Nephron (organoid): ENCODE measurements around the gene HS6ST1.

Source experiments
- H3K27ac Mint-ChIP-seq, 3 experiments: 2 replicates each; pipeline ENCODE4 v1.8.0; 2020; ENCODE audit warnings: mixed read lengths in 3 of 3, mild to moderate bottlenecking in 2 of 3, moderate library complexity in 1 of 3
- H3K27me3 Mint-ChIP-seq: 2 replicates; pipeline ENCODE4 v1.8.0; 2021; ENCODE audit warnings: low read depth, mild to moderate bottlenecking, moderate library complexity, mixed read lengths
- H3K36me3 Mint-ChIP-seq: 2 replicates; pipeline ENCODE4 v1.8.0; 2020; ENCODE audit warnings: low read depth, mixed read lengths
- H3K4me1 Mint-ChIP-seq: 2 replicates; pipeline ENCODE4 v1.8.0; 2020; ENCODE audit warnings: mixed read lengths
- H3K4me3 Mint-ChIP-seq, 3 experiments: 2 replicates each; pipeline ENCODE4 v1.8.0; 2020; ENCODE audit warnings: mild to moderate bottlenecking in 3 of 3, mixed read lengths in 3 of 3, moderate library complexity in 2 of 3
- H3K9me3 Mint-ChIP-seq: 2 replicates; pipeline ENCODE4 v1.8.0; 2020; ENCODE audit warnings: mixed read lengths
- TF ChIP-seq, protein P1 (sequence below), 3 experiments: fragments of 200-600 bp; sonication (generic); IDR thresholded peaks; one replicate each; pipeline ENCODE4 v1.5.0; 2021; ENCODE audit warnings: antibody characterized with exemption in 3 of 3; ENCODE audit not compliant: unreplicated experiment in 3 of 3

Gene HS6ST1, protein sequence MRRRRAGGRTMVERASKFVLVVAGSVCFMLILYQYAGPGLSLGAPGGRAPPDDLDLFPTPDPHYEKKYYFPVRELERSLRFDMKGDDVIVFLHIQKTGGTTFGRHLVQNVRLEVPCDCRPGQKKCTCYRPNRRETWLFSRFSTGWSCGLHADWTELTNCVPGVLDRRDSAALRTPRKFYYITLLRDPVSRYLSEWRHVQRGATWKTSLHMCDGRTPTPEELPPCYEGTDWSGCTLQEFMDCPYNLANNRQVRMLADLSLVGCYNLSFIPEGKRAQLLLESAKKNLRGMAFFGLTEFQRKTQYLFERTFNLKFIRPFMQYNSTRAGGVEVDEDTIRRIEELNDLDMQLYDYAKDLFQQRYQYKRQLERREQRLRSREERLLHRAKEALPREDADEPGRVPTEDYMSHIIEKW

DNA sequence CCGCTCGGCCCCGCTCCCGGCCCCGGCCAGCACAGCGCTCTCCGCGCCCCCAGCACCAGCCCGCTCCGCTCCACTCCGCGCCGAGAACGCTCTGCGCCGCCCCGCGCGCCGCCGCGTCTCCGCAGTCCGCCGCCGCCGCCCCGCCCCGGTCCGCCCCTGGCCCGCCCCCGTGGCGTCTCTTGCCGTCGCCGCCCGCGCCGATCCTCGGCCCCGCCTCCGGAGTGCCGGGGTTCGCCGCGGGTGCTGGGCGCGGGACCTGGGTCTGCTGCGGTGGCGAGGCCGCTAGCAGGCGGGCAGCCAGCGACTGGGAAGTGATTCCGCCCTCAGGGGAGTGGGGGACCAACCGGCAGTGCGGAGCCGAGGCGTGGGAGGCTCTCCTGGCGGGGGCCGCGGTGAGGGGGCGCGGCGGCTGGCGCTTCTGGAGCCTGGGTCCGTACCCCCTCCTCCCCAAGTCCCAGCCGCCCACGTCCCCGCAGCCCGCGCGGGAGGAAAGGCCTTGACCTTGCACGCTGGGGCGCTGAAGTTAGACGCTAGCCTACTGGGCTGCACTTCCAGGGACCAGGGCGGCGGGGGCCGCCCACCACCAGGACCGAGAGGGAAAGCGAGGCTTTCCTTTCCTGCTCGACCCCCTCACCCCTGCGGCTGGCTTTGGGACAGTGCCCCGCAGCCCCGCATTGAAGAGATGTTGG lies at the start of gene HS6ST1:
Gene HS6ST1, minus strand, starts transcription at position 93 of the 689 bp plus-strand sequence. CDS start 305 bp downstream, outside the sequence.
- peak within 1 kb of the TSS in 1 of 3 experiments; percentile 83 for H3K27ac Mint-ChIP-seq
- TF ChIP-seq, protein P1, sequence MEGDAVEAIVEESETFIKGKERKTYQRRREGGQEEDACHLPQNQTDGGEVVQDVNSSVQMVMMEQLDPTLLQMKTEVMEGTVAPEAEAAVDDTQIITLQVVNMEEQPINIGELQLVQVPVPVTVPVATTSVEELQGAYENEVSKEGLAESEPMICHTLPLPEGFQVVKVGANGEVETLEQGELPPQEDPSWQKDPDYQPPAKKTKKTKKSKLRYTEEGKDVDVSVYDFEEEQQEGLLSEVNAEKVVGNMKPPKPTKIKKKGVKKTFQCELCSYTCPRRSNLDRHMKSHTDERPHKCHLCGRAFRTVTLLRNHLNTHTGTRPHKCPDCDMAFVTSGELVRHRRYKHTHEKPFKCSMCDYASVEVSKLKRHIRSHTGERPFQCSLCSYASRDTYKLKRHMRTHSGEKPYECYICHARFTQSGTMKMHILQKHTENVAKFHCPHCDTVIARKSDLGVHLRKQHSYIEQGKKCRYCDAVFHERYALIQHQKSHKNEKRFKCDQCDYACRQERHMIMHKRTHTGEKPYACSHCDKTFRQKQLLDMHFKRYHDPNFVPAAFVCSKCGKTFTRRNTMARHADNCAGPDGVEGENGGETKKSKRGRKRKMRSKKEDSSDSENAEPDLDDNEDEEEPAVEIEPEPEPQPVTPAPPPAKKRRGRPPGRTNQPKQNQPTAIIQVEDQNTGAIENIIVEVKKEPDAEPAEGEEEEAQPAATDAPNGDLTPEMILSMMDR (IDR thresholded peaks at IDR 0.05; ENCODE audit: unreplicated experiment in 3 of 3): no peak
- peaks cover 36% of the 10 kb centered on the region for H3K4me1 Mint-ChIP-seq
- peaks cover 4% of the 10 kb centered on the region for H3K36me3 Mint-ChIP-seq
- H3K9me3 Mint-ChIP-seq: no peaks in the 10 kb centered on the region
- peaks cover 5% of the 10 kb centered on the region for H3K27me3 Mint-ChIP-seq
- peak within 1 kb of the TSS; percentile 86 to 91 (median 91) for H3K4me3 Mint-ChIP-seq

DNA sequence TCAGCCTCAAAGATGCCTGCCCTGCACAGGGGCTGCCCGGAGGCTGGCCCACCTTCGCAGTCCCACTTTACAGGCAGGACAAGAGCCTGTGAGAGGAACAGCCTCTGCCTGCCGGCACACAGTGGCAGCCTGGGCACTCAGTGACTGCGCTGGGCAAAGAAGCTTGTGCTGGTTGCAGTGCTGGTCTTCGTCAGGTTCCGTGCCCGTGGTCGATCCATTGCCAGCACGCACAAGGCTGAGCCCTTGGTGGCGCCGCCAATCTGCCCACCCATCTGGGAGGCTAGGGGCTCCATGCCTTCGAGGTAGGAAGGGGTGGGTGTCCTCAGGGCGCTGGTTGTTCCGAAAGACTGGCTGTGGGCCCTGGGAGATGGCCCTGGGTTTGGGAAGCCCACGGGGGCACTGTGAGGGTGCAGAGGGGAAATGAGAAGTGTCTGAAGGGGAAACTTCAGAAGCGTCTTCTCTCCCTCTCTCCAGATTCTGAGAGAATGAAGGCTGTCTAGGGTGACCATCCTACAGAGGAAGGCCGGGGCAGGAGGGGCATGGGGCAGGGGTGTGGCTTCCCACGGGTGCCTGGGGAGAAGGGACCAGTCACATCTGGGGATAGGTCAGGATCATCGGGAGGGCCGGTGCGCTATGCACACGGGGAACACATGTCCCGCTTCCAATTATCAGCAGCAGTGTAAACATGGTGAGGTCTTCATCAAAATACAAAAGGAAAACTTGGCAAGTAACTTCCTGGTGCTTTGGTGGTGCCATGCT lies 49.1 kb upstream of the HS6ST1 start:
- H3K4me3 Mint-ChIP-seq: no peak overlapping the region
- H3K36me3 Mint-ChIP-seq: no peaks in the 10 kb centered on the region
- peak overlapping the region; percentile 76 to 95 (median 91) for H3K27ac Mint-ChIP-seq
- peaks cover 23% of the 10 kb centered on the region for H3K27me3 Mint-ChIP-seq
- TF ChIP-seq, protein P1 (IDR thresholded peaks at IDR 0.05; ENCODE audit: unreplicated experiment in 3 of 3): no peak
- H3K4me1 Mint-ChIP-seq: peaks cover 74% of the 10 kb centered on the region
- H3K9me3 Mint-ChIP-seq: no peaks in the 10 kb centered on the region

DNA sequence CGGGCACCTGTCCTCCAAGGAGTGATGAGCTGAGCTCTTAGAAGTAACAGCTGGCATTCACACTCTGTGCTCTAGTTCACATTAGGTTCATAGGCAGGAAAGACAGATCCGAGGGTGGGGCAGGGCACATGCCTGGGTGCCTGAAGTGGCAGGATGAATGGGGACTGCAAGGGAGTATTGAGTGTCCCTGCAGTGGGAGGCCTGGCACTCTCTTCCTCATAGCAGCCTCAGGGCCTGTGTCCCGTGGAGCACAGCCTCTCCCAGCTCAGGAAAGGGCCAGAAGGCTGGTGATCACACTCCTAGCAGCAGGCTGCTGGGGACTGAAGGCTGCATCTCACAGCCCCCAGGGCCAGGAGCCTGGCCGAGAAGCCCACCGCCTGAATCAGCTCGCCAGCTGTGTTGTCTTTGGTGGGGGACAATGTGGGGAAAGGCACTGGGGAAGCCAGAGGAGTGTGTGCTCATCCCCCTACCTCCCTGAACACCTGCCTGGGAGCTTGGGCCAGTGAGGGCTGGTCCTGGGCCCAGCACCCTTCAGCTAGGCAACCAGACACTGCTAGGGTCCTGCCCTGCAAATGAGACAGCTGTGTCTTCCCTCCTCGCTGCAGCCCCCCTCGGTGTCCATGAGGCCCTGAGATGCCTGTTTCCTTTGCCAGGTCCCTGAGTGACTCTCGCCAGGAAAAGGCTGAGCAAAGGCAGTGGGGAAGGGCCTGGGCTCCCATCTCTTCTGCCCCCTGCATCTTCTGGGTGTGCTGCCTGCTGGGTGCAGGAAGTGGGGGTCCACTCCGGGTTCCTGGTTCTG lies 48.2 kb upstream of the HS6ST1 start:
- H3K27ac Mint-ChIP-seq: peak overlapping the region in 2 of 3 experiments; percentile 65 to 82
- H3K9me3 Mint-ChIP-seq: no peaks in the 10 kb centered on the region
- TF ChIP-seq, protein P1 (IDR thresholded peaks at IDR 0.05; ENCODE audit: unreplicated experiment in 3 of 3): no peak
- peaks cover 14% of the 10 kb centered on the region for H3K27me3 Mint-ChIP-seq
- peaks cover 75% of the 10 kb centered on the region for H3K4me1 Mint-ChIP-seq
- no peak overlapping the region for H3K4me3 Mint-ChIP-seq
- H3K36me3 Mint-ChIP-seq: no peaks in the 10 kb centered on the region

DNA sequence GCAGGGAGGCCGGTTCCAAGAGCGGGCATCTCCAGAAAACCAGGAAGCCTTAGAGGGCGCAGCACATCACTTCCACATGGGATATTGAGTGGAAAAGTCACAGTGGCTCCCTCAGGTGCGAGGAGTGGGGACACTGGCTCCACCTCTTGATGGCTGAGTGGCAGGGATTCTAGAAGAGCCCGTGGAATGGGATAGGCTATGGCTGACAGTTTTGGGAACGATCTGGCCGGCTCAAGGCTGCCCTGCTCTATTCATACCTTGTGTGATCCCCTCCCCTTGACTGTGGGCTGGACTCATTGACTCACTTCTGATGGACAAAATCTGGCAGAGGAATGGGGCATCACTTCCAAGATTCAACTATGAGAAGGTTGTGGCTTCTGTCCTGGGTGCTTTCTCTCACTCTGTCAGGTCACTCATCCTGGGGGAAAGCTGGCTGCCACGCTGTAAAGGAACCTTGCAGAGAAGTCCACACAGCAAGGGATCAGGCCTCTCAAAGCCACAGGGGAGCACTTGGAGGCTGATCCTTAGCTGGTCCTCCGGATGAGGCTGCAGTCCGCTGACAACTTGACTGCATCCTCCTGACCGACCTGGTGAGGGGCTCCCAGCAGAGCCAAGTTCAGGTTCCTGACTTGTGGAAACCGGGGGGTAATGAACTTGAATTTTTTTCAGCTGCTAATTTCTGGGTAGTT lies 46.7 kb upstream of the HS6ST1 start:
- Mint-ChIP-seq H3K36me3 (no peaks in the 10 kb centered on the region), H3K4me3 (no peak overlapping the region), H3K9me3 (no peaks in the 10 kb centered on the region), H3K27ac (peak overlapping the region; percentile 27 to 60 (median 34)), H3K4me1 (peaks cover 80% of the 10 kb centered on the region), H3K27me3 (peaks cover 9% of the 10 kb centered on the region)
- TF ChIP-seq, protein P1 (IDR thresholded peaks at IDR 0.05; ENCODE audit: unreplicated experiment in 3 of 3): no peak

DNA sequence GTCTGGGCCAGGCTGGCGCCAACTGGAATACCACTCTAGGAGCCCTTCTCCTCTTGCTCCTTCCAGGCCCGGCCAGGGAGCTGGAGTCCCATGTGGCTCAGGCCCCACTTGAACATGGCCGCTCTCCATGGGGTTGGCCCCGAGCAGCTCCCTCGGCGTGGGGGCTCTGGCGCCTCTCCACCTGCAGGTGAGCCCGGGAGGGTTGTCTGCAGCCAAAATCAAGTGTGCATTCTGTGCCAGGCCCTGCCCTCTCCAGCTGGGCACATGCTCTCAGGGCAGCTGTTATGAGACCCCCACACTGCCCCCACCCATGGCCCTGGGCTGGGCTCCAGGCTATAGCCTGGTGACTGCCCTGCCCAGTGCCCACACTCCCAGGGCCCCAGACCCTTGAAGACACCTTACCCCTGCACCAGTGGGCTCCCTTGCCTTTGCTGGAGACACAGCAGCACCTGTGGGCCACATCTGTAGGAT lies 45.8 kb upstream of the HS6ST1 start:
- TF ChIP-seq, protein P1 (IDR thresholded peaks at IDR 0.05; ENCODE audit: unreplicated experiment in 3 of 3): no peak
- peaks cover 9% of the 10 kb centered on the region for H3K27me3 Mint-ChIP-seq
- peaks cover 72% of the 10 kb centered on the region for H3K4me1 Mint-ChIP-seq
- H3K9me3 Mint-ChIP-seq: no peaks in the 10 kb centered on the region
- no peaks in the 10 kb centered on the region for H3K36me3 Mint-ChIP-seq
- H3K4me3 Mint-ChIP-seq: no peak overlapping the region
- H3K27ac Mint-ChIP-seq: peak overlapping the region in 2 of 3 experiments; percentile 34 to 60
